K562 (cell line): ENCODE data around the gene PRR36. TPM values are rescaled to one million over a fixed set of nuclear protein-coding genes. Genes with fewer than 3 reads are reported as not detected.
A peak's percentile ranks its signal among the peaks of the same experiment; 100 is the strongest.

Source experiments
- BRD4 ChIP-seq: fragments of 200-600 bp; sonication (generic); IDR thresholded peaks from 2 replicates; pipeline ENCODE4 v1.6.1; 2017; ENCODE audit warnings: inconsistent platforms
- CBFA2T2 ChIP-seq: fragments of 450-650 bp; conservative IDR thresholded peaks from 2 replicates; pipeline ENCODE4 v1.6.1; 2017; ENCODE audit warnings: mild to moderate bottlenecking
- HIVEP1 ChIP-seq: fragments of 250-450 bp; sonication (Bioruptor Pico); IDR thresholded peaks from 2 replicates; pipeline ENCODE4 v1.4.0; 2020; ENCODE audit warnings: mild to moderate bottlenecking
- IFI16 ChIP-seq: fragments of 250-450 bp; sonication (Bioruptor Pico); IDR thresholded peaks from 2 replicates; pipeline ENCODE4 v2.1.2; 2022; ENCODE audit warnings: mild to moderate bottlenecking, inconsistent platforms
- KHSRP ChIP-seq: fragments of 450-650 bp; IDR thresholded peaks from 2 replicates; pipeline ENCODE4 v1.6.1; 2017
- NELFE ChIP-seq: IDR thresholded peaks from 2 replicates; pipeline ENCODE4 v1.6.1; 2011; ENCODE audit warnings: mild to moderate bottlenecking; ENCODE audit not compliant: insufficient read depth, insufficient read length
- NFIX ChIP-seq: fragments of 250-450 bp; sonication (Bioruptor Pico); IDR thresholded peaks from 2 replicates; pipeline ENCODE4 v1.4.0; 2020; ENCODE audit warnings: low read depth, mild to moderate bottlenecking, moderate library complexity
- TAF7 ChIP-seq: fragments of 450-650 bp; IDR thresholded peaks from 2 replicates; pipeline ENCODE4 v1.6.1; 2016; ENCODE audit warnings: missing genetic modification characterization, missing compliant biosample characterization
- TARDBP ChIP-seq: fragments of 450-650 bp; IDR thresholded peaks from 2 replicates; pipeline ENCODE4 v1.6.1; 2016
- polyA plus RNA-seq, 8 experiments: library from polyadenylated mRNA; depleted of rRNA in 4 of 8; stranded (reverse) in 5 of 8; unstranded in 3 of 8; fragments of >200 nt; fragmentation: Nextera tagmentation in 2 of 8; fragmentation: Illumina TruSeq in 1 of 8; extraction: Ambion mirVana in 2 of 8; extraction: Trizol in 1 of 8; gene quantifications; 2 replicates each; pipeline versions ENCODE4 v1.2.1 to v1.2.3, GENCODE V29; 2011 to 2014; ENCODE audit warnings: inconsistent platforms in 1 of 8, missing spikeins in 1 of 8
- total RNA-seq, 7 experiments: library from RNA; depleted of rRNA in 6 of 7; stranded (reverse); fragments of >200 nt in 6 of 7; fragmentation: Illumina TruSeq in 2 of 7; extraction: Trizol in 2 of 7; gene quantifications; 2 replicates each; pipeline versions ENCODE4 v1.2.1 to v1.2.3, GENCODE V29; 2011 to 2021; ENCODE audit warnings: low replicate concordance in 1 of 7
- TF ChIP-seq, protein P1 (sequence below): fragments of 200-600 bp; sonication (generic); IDR thresholded peaks from one replicate; pipeline ENCODE4 v1.6.1; 2012; ENCODE audit warnings: mild to moderate bottlenecking, low read depth, low read length, inconsistent platforms
- TF ChIP-seq, protein P2 (sequence below): fragments of 250-450 bp; sonication (Bioruptor Pico); IDR thresholded peaks from 2 replicates; pipeline ENCODE4 v1.5.0; 2022; ENCODE audit warnings: mild to moderate bottlenecking
- TF ChIP-seq, protein P3 (sequence below): sonication (generic); formaldehyde crosslinking; IDR thresholded peaks from 2 replicates; pipeline ENCODE4 v1.8.1; 2022; ENCODE audit warnings: missing genetic modification reagents

Gene PRR36
- total and polyA plus RNA-seq, 9 of the 15 experiments (the other 6 are each of a cell fraction or from before 2014, with no cell fraction given) = 0.05 to 0.42 (median 0.06) TPM; not detected in 6

DNA sequence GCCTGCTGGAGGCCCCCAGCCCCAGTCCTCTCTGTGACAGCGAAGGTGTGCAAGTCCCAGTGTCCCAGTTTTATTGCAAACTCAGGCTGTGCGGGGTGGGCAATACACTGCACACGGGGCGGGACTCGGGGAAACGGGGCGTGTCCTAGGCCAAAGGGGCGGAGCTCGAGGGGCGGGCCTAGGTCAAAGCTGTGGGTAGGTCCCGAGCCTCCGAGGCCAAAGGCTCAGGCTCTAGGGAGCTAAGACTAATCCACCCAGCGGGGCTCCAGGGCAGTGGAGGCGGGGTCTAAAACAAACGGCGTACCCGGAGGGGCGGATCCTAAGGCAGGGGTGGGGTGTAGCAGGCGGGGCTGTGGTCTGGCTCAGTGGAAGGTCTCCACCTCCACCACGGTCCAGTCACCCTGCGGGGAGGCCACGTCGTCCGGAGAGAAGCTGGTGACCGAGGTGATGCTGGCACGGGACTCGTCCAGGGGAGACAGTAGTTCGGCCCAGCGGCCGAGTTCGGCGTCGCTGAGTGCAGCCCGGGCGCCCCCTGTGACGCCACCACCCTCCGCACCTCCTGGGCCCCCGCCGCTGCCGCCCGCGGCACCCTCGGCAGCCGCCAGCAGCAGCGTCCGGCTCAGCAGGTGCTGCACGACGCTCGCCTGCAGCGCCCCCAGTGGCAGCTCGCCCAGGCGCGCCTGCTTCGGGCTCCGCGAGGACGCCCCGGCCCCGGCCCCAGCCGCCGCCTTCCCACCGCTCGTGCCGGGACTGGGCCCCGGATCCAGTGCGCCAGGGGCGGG lies 5.3 kb downstream of the PRR36 start (continued):
- TF ChIP-seq, protein P1, sequence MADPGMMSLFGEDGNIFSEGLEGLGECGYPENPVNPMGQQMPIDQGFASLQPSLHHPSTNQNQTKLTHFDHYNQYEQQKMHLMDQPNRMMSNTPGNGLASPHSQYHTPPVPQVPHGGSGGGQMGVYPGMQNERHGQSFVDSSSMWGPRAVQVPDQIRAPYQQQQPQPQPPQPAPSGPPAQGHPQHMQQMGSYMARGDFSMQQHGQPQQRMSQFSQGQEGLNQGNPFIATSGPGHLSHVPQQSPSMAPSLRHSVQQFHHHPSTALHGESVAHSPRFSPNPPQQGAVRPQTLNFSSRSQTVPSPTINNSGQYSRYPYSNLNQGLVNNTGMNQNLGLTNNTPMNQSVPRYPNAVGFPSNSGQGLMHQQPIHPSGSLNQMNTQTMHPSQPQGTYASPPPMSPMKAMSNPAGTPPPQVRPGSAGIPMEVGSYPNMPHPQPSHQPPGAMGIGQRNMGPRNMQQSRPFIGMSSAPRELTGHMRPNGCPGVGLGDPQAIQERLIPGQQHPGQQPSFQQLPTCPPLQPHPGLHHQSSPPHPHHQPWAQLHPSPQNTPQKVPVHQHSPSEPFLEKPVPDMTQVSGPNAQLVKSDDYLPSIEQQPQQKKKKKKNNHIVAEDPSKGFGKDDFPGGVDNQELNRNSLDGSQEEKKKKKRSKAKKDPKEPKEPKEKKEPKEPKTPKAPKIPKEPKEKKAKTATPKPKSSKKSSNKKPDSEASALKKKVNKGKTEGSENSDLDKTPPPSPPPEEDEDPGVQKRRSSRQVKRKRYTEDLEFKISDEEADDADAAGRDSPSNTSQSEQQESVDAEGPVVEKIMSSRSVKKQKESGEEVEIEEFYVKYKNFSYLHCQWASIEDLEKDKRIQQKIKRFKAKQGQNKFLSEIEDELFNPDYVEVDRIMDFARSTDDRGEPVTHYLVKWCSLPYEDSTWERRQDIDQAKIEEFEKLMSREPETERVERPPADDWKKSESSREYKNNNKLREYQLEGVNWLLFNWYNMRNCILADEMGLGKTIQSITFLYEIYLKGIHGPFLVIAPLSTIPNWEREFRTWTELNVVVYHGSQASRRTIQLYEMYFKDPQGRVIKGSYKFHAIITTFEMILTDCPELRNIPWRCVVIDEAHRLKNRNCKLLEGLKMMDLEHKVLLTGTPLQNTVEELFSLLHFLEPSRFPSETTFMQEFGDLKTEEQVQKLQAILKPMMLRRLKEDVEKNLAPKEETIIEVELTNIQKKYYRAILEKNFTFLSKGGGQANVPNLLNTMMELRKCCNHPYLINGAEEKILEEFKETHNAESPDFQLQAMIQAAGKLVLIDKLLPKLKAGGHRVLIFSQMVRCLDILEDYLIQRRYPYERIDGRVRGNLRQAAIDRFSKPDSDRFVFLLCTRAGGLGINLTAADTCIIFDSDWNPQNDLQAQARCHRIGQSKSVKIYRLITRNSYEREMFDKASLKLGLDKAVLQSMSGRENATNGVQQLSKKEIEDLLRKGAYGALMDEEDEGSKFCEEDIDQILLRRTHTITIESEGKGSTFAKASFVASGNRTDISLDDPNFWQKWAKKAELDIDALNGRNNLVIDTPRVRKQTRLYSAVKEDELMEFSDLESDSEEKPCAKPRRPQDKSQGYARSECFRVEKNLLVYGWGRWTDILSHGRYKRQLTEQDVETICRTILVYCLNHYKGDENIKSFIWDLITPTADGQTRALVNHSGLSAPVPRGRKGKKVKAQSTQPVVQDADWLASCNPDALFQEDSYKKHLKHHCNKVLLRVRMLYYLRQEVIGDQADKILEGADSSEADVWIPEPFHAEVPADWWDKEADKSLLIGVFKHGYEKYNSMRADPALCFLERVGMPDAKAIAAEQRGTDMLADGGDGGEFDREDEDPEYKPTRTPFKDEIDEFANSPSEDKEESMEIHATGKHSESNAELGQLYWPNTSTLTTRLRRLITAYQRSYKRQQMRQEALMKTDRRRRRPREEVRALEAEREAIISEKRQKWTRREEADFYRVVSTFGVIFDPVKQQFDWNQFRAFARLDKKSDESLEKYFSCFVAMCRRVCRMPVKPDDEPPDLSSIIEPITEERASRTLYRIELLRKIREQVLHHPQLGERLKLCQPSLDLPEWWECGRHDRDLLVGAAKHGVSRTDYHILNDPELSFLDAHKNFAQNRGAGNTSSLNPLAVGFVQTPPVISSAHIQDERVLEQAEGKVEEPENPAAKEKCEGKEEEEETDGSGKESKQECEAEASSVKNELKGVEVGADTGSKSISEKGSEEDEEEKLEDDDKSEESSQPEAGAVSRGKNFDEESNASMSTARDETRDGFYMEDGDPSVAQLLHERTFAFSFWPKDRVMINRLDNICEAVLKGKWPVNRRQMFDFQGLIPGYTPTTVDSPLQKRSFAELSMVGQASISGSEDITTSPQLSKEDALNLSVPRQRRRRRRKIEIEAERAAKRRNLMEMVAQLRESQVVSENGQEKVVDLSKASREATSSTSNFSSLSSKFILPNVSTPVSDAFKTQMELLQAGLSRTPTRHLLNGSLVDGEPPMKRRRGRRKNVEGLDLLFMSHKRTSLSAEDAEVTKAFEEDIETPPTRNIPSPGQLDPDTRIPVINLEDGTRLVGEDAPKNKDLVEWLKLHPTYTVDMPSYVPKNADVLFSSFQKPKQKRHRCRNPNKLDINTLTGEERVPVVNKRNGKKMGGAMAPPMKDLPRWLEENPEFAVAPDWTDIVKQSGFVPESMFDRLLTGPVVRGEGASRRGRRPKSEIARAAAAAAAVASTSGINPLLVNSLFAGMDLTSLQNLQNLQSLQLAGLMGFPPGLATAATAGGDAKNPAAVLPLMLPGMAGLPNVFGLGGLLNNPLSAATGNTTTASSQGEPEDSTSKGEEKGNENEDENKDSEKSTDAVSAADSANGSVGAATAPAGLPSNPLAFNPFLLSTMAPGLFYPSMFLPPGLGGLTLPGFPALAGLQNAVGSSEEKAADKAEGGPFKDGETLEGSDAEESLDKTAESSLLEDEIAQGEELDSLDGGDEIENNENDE = no peak
- TF ChIP-seq TARDBP = 0 out of 2 replicates have a peak, but pooled peaks have one; percentile 19
- no peak for TF ChIP-seq CBFA2T2
- TF ChIP-seq, protein P2, sequence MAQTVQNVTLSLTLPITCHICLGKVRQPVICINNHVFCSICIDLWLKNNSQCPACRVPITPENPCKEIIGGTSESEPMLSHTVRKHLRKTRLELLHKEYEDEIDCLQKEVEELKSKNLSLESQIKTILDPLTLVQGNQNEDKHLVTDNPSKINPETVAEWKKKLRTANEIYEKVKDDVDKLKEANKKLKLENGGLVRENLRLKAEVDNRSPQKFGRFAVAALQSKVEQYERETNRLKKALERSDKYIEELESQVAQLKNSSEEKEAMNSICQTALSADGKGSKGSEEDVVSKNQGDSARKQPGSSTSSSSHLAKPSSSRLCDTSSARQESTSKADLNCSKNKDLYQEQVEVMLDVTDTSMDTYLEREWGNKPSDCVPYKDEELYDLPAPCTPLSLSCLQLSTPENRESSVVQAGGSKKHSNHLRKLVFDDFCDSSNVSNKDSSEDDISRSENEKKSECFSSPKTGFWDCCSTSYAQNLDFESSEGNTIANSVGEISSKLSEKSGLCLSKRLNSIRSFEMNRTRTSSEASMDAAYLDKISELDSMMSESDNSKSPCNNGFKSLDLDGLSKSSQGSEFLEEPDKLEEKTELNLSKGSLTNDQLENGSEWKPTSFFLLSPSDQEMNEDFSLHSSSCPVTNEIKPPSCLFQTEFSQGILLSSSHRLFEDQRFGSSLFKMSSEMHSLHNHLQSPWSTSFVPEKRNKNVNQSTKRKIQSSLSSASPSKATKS = no peak
- TF ChIP-seq TAF7 (tag) = no peak
- TF ChIP-seq KHSRP = no peak
- TF ChIP-seq NFIX = no peak
- TF ChIP-seq IFI16 (CRISPR knock-in tag) = no peak
- no peak for TF ChIP-seq BRD4
- TF ChIP-seq, protein P3, sequence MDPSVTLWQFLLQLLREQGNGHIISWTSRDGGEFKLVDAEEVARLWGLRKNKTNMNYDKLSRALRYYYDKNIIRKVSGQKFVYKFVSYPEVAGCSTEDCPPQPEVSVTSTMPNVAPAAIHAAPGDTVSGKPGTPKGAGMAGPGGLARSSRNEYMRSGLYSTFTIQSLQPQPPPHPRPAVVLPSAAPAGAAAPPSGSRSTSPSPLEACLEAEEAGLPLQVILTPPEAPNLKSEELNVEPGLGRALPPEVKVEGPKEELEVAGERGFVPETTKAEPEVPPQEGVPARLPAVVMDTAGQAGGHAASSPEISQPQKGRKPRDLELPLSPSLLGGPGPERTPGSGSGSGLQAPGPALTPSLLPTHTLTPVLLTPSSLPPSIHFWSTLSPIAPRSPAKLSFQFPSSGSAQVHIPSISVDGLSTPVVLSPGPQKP (CRISPR knock-in tag) = no peak
- no peak for TF ChIP-seq HIVEP1 (CRISPR knock-in tag)
- no peak for TF ChIP-seq NELFE
